Sigmoid colon (tissue), 4 donors: Measurements from ENCODE around the gene STX4.

Source experiments
- CTCF ChIP-seq, 4 experiments: fragments of 450-650 bp in 3 of 4; fragments of 200-600 bp in 1 of 4; IDR thresholded peaks; one replicate each; pipeline ENCODE4 v1.5.1; 2016 to 2019; ENCODE audit warnings: antibody characterized with exemption in 4 of 4, mild to moderate bottlenecking in 3 of 4, moderate library complexity in 2 of 4
- EP300 ChIP-seq, 4 donors: sonication (generic); formaldehyde crosslinking; IDR thresholded peaks; one replicate each; pipeline ENCODE4 v1.6.1; 2017; ENCODE audit warnings: antibody characterized with exemption in 4 of 4
- POLR2A ChIP-seq, 2 donors: fragments of 450-650 bp; IDR thresholded peaks; one replicate each; pipeline ENCODE4 v1.6.1; 2016; ENCODE audit warnings: antibody characterized with exemption in 2 of 2, mild to moderate bottlenecking in 2 of 2, moderate library complexity in 2 of 2
- POLR2AphosphoS5 ChIP-seq, 4 donors: sonication (generic); formaldehyde crosslinking; IDR thresholded peaks; one replicate each; pipeline ENCODE4 v1.6.1; 2017; ENCODE audit warnings: antibody characterized with exemption in 4 of 4

GRCh38 chr16:31043352-31043751 is 10.0 kb downstream of the STX4 start:
- TF ChIP-seq POLR2AphosphoS5 (IDR thresholded peaks at IDR 0.05) (no peak), CTCF (IDR thresholded peaks at IDR 0.05) (no peak), POLR2A (IDR thresholded peaks at IDR 0.05) (no peak), EP300 (IDR thresholded peaks at IDR 0.05) (no peak)
